Activated T-cell treated with anti-CD3 and anti-CD28 coated beads for 4 hours (primary cell): ENCODE measurements around the gene LIMCH1.
"Not testable (repeated sequence)": the region's sequence is repeated elsewhere in the genome, so short reads cannot be mapped to it uniquely, and the experiment has no call there.

ENCODE experiments used
- DNase-seq: peaks from one replicate; pipeline ENCODE4 v3.0.0-alpha.2; 2020

Gene LIMCH1

GRCh38 chr4:41687971-41688370 is 150.0 kb downstream of the LIMCH1 start:
- DNase-seq, result no peak

DNA sequence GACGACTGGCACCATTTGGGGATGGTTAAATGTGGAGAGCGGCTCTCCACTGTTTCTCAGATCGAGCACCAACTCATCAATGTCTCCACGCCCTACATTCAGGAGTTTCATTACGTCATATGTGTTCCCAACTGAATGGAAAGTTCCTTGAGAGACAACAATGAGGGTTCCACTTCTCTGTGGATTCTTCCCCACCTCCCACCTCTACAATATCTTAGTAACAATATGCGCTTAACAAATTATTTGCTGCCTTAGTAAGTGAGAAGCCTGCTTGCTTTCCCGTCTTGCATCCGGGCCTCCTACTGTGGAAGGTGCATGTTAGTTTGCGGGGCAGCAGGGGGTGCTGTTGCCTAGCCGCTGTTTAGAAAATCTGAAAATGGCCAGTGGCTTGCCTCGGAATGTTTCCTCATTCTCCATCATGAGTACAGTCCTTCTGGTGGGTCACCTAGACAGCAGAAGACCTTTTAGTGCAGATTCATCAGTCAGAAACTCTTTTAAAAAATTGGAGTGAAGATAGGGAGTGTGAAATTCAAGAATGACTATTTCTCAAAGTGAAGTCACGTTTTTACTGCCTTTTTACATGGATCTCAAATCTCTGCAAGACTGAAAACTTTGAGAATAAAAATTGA is 154.9 kb downstream of the LIMCH1 start:
- no peak for DNase-seq

DNA sequence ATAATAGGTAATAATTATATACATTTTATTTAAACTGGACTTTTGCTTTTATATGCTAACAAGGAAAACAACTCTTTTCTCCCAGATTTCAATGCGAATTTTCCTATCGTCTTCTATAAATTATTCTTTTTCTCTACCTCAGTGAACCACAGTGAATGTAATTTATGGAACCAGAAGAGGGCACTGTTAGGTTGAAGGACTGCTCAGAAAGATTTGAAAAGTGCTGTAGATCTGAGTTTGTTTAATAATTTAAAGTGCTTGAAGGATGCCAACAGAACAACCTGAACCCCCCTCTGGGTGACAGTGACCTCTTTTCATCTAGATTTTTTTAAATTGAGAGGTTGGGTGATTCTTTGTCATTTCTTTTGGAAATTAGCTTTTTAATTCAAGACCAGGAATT is 155.7 kb downstream of the LIMCH1 start:
- DNase-seq, result no peak

- DNase-seq, result no peak
Measured at GRCh38 chr4:41696131-41696530, 158.2 kb downstream of the LIMCH1 start.

GRCh38 chr4:41696763-41697162 is 158.8 kb downstream of the LIMCH1 start:
- DNase-seq, result no peak

- no peak for DNase-seq
Measured at GRCh38 chr4:41701983-41702382, 164.0 kb downstream of the LIMCH1 start.

GRCh38 chr4:41702770-41703169 is 164.8 kb downstream of the LIMCH1 start:
- DNase-seq, result no peak

- DNase-seq, result no peak
Measured at GRCh38 chr4:41703785-41704184, 165.8 kb downstream of the LIMCH1 start.

DNA sequence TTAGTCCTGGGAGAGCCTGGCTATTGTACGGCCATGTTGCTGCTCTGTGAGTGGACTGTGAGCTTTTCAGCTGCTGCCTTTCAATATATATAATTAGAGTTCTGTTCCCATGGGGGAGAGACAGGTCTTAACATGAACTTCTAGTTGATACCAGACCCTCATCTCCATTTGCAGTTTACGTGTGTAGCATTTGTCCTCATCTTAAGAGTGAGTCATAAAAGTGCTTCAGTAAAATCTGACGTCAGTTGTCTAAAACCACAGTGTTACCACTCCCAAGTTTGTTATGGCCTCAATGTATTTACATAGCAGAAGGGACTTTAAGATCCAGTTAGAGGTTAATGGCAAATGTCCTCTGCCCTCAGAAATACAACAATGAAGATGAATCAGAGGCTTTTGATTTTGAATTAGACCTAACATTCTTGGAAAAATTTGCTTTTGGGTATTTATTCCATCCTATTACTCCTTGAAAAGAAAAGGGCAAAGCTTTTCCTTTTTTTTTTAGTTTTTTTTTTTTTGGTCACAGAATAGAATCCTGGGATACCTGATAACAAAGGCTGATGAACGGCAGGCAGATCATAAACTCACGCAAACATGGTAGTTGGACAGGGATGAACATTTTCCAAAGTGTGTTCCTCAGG is 172.0 kb downstream of the LIMCH1 start:
- no peak for DNase-seq

DNA sequence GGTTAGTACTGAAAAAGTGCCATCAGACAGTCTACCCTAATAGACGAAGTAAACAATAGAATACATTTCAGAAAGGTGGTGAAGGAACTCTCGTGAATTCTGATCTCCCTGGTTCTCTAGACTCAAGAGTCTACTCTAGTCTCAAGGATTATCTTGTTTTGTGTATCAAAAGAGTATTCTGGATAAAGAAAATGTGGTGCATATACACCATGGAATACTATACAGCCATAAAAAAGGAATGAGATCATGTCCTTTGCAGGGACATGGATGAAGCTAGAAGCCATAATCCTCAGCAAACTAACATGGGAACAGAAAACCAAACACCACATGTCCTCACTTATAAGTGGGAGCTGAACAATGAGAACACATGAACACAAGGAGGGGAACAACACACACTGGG is 173.7 kb downstream of the LIMCH1 start:
- DNase-seq, result not testable (repeated sequence)

- DNase-seq, result no peak
Measured at GRCh38 chr4:41712425-41712824, 174.5 kb downstream of the LIMCH1 start.

GRCh38 chr4:41713768-41714167 is 175.8 kb downstream of the LIMCH1 start:
- no peak for DNase-seq

DNA sequence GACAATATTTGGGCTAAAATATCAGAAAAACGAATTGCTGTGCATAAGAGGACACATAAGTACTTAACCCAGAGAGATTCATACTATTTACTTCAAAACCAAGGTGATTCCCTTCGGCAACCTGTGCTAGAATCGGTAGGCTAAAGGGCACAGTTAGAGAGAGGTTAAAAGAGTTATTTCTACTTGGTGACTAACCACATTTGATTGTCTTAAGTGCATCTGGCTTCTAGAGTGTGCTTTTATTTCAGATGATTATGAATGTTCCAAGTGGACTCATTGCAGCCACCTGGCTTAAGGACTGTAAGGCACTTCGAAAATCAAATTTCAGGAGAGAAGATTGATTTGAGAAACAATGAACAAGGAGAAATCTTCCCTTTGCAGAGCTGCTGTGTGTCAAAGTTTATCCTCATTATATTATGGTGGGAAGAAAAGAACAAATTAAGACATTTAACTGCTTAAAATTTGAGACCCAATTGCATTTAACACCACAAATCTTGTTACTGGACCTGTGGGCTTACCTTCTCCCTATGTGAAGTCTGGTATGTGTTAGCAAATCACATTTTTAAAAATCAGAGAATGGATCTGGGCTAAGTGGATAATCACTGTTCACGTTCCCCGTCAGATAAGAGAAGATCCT is 176.5 kb downstream of the LIMCH1 start:
- no peak for DNase-seq

- DNase-seq, result no peak
Measured at GRCh38 chr4:41715155-41715554, 177.2 kb downstream of the LIMCH1 start.

DNA sequence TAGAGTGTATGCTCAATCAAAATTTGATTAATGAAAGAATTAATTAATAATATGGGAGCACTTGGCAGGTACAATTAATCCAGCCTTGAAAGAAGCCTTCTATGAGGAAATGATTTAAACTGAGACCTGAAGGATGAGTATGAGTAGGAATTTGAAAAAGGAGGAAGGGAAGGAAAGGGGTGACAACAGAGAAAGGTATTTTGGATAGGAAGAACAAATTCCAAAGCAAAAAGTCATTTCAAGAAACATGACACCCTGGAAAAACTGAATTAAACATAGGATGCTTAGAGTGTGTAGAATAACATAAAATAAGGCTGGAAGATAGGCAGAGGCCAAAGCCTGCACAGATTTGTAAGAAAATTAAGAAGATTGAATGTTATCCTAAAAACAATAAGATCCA is 180.9 kb downstream of the LIMCH1 start:
- no peak for DNase-seq

DNA sequence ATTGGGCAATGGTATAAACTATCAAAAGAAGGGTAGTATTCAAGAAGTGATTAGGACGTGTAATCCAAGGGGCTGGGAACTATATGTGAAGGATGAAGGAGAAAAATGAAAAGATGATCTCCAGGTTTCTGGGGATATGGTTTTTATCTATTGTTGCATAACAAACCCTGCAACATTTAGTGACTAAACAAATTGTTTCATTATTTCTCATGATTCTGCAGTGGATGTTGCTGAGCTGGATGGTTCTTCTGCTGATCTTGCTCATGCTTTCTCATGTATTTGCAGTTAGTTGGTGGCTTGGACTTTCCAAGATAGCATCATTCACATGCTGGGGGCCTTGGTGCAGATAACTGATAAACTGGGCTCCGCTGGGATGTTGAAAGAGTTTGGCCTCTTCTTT is 181.5 kb downstream of the LIMCH1 start:
- no peak for DNase-seq

GRCh38 chr4:41722181-41722580 is 184.2 kb downstream of the LIMCH1 start:
- no peak for DNase-seq

DNA sequence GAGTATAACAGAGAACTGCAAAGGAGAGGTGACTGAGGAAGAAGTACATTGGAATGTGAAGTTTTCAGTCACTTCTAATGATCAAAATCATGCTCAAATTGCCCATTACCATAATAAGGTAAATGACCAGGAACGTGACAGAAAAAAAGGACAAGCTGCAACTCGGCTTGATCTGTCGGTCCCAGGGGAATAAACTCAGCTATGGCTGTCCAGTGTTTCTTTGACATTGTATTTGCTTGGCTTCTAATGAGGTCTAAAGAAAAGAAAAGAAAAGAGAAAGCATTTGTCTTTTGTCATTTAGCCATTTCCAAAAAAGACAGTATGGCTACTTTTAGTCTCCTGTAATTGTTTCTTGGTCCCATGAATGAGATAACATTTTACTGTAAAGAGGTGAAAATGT is 185.3 kb downstream of the LIMCH1 start:
- no peak for DNase-seq

DNA sequence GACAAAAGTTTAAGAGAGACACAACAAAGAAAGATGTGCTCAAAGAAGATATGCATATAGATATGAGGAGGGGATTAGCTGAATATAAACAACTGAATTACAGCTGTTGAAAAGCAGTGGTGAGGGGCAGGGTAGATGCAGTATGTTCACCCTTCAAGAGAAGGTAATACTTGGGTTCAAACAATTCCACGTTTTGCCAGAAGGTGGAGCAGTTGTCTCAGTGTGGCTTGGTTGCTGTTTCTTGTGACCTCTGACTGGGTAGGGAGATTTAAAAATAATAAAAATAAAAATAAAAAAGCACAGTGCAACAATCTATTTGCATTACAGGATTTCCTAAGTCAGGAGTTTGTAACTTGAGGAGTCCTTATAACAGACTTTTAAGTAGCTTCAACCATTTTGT is 187.3 kb downstream of the LIMCH1 start:
- DNase-seq, result no peak

- DNase-seq, result no peak
Measured at GRCh38 chr4:41727861-41728572, 190.1 kb downstream of the LIMCH1 start.

GRCh38 chr4:41728573-41728913 is 190.6 kb downstream of the LIMCH1 start:
- no peak for DNase-seq

DNA sequence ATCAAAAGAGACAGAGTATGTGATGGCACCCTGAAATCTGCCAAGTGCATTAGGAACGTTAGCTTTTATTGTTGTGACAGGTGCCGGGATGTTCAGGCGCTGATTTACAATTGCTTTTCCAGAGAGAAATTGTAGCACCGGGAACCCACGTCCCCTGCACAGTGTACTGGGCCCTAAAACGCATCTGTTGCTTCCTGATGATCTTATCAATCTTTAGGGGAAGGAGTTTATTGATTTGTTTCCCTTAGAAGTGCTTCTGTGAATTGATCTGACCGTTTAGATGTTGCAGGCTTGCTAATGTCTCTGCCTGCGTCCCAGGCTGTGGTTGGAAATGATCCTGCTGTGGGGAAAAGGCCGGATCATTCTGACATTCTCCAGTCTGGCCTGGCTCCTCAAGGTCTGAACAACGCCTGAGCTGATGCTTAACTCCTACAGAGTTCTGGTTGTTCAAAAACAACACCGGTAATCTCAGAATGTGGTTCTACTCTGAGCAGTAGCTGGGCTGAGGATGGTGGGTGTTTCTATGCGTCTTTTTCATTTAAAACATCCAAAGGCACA is 193.7 kb downstream of the LIMCH1 start:
- DNase-seq, result no peak

DNA sequence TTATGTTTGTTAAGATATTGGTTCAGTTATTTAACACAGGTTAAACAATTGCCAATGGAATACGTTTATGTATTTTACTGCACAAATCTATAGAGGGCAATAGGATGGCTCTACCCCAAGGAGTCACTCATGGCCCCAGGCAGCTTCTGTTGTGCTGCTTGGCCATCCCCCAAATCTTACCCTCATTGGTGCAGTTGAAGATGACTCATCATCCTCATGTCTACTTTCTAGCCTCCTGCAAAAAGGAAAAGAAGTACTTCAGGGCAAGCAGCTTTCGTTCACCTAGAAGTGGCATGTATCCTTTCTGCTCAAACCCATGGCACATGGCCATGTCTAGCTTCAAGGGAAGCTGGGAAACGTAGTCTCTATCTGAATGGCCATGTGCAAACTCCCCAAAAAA is 196.4 kb downstream of the LIMCH1 start:
- no peak for DNase-seq

DNA sequence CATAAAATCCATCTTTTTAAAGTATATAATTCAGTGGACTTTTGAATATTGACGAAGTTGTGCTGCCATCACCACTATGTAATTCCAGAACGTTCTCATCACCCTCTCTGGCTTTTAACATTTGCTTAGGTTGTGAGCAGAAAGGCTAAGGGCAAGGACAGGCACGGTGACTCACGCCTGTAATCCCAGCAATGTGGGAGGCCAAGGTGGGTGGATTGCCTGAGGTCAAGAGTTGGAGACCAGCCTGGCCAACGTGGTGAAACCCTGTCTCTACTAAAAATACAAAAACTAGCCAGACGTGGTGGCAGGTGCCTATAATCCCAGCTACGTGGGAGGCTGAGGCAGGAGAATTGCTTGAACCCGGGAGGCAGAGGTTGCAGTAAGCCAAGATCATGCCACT is 199.5 kb downstream of the LIMCH1 start:
- DNase-seq, result not testable (repeated sequence)
